SU-DHL-6 (cell line): Measurements from ENCODE around the gene UFD1.

Experiments used
- H2AFZ ChIP-seq: fragments of 200-600 bp; sonication (generic); 2 replicates; pipeline ENCODE4 v1.6.1; 2014; ENCODE audit warnings: low read depth, mild to moderate bottlenecking, moderate library complexity, mixed read lengths, antibody characterized with exemption, low read length; ENCODE audit not compliant: severe bottlenecking
- H3F3A ChIP-seq: fragments of 200-600 bp; shearing (Covaris generic); 2 replicates; pipeline ENCODE4 v1.6.0; 2016; ENCODE audit warnings: antibody characterized with exemption, mild to moderate bottlenecking; ENCODE audit not compliant: insufficient read depth
- H3K27ac ChIP-seq: fragments of 200-600 bp; sonication (generic); 2 replicates; pipeline ENCODE4 v1.5.1; 2016; ENCODE audit warnings: low read depth, mild to moderate bottlenecking, low read length, moderate library complexity, mixed read lengths
- H3K27me3 ChIP-seq: fragments of 200-600 bp; sonication (generic), shearing (Covaris generic); 2 replicates; pipeline ENCODE4 v1.6.0; 2014; ENCODE audit warnings: mild to moderate bottlenecking, low read length
- H3K36me3 ChIP-seq: fragments of 200-600 bp; sonication (generic); 2 replicates; pipeline ENCODE4 v1.6.1; 2014; ENCODE audit warnings: mild to moderate bottlenecking, low read length, mixed read lengths
- H3K4me2 ChIP-seq: fragments of 300-600, 200-600 bp; shearing (Covaris generic), sonication (generic); 2 replicates; pipeline ENCODE4 v1.6.0; 2014; ENCODE audit warnings: low read length, low read depth, mild to moderate bottlenecking; ENCODE audit not compliant: poor library complexity, severe bottlenecking
- H3K4me3 ChIP-seq: fragments of 200-600 bp; sonication (generic); 2 replicates; pipeline ENCODE4 v1.5.1; 2014; ENCODE audit warnings: antibody characterized with exemption, low read length, mild to moderate bottlenecking, mixed read lengths; ENCODE audit not compliant: insufficient read depth, poor library complexity, severe bottlenecking
- H3K79me2 ChIP-seq: fragments of 200-600 bp; sonication (generic); 2 replicates; pipeline ENCODE4 v1.6.1; 2014; ENCODE audit warnings: mild to moderate bottlenecking, low read length, moderate library complexity; ENCODE audit not compliant: insufficient read depth
- H3K9ac ChIP-seq: fragments of 200-600 bp; sonication (generic); 2 replicates; pipeline ENCODE4 v1.7.0; 2014; ENCODE audit warnings: mild to moderate bottlenecking, low read length
- H3K9me2 ChIP-seq: fragments of 200-600 bp; sonication (generic); replicated peaks from 2 replicates; pipeline ENCODE4 v1.6.1; 2014; ENCODE audit warnings: low read length; ENCODE audit not compliant: insufficient read depth
- H3K9me3 ChIP-seq: fragments of 200-600 bp; sonication (generic); 2 replicates; pipeline ENCODE4 v1.6.1; 2014; ENCODE audit warnings: low read length, mixed read lengths; ENCODE audit not compliant: insufficient read depth
- H4K20me1 ChIP-seq: fragments of 200-600 bp; sonication (generic); 2 replicates; pipeline ENCODE4 v1.6.1; 2014; ENCODE audit warnings: low read depth, mild to moderate bottlenecking, antibody characterized with exemption, low read length, moderate library complexity, mixed read lengths
- CTCF ChIP-seq: fragments of 200-600 bp; sonication (generic); IDR thresholded peaks from one replicate; pipeline ENCODE4 v1.5.1; 2017; ENCODE audit warnings: antibody characterized with exemption, mild to moderate bottlenecking, low read length, moderate library complexity; ENCODE audit not compliant: insufficient read depth, poor library complexity, severe bottlenecking
- EZH2phosphoT487 ChIP-seq: fragments of 200-600 bp; sonication (generic), shearing (Covaris generic); conservative IDR thresholded peaks from 2 replicates; pipeline ENCODE4 v1.6.1; 2018; ENCODE audit warnings: mild to moderate bottlenecking, antibody characterized with exemption, low read length, moderate library complexity, mixed read lengths

UFD1 gene

GRCh38 chr22:19471572-19471971, 7.4 kb downstream of the UFD1 start:
- Histone ChIP-seq H3K27ac (no peak overlapping the region), H2AFZ (no peak overlapping the region), H3K4me3 (no peak overlapping the region), H3F3A (no peaks in the 10 kb centered on the region), H4K20me1 (no peaks in the 10 kb centered on the region), H3K27me3 (no peaks in the 10 kb centered on the region), H3K9me2 (no peaks in the 10 kb centered on the region), H3K9ac (no peak overlapping the region), H3K9me3 (no peaks in the 10 kb centered on the region), H3K36me3 (no peaks in the 10 kb centered on the region), H3K4me2 (no peak overlapping the region), H3K79me2 (peaks cover 9% of the 10 kb centered on the region; the same call in 1 of the 2 replicates)
- no peak for TF ChIP-seq CTCF
- no peak for TF ChIP-seq EZH2phosphoT487

GRCh38 chr22:19470010-19470409, 9.0 kb downstream of the UFD1 start:
- no peaks in the 10 kb centered on the region for H3F3A ChIP-seq
- H3K9ac ChIP-seq, result no peak overlapping the region
- H2AFZ ChIP-seq, result no peak overlapping the region
- H3K27ac ChIP-seq, result no peak overlapping the region
- TF ChIP-seq EZH2phosphoT487 (no peak), CTCF (no peak)
- H3K79me2 ChIP-seq, result no peaks in the 10 kb centered on the region
- no peaks in the 10 kb centered on the region for H3K9me3 ChIP-seq
- no peaks in the 10 kb centered on the region for H3K27me3 ChIP-seq
- H3K4me3 ChIP-seq, result no peak overlapping the region
- no peaks in the 10 kb centered on the region for H4K20me1 ChIP-seq
- H3K36me3 ChIP-seq, result no peaks in the 10 kb centered on the region
- no peak overlapping the region for H3K4me2 ChIP-seq
- H3K9me2 ChIP-seq, result no peaks in the 10 kb centered on the region

GRCh38 chr22:19469421-19469820, 9.6 kb downstream of the UFD1 start:
- Histone ChIP-seq H3K36me3 (no peaks in the 10 kb centered on the region), H3K4me2 (no peak overlapping the region), H3F3A (no peaks in the 10 kb centered on the region), H3K27me3 (no peaks in the 10 kb centered on the region), H3K9ac (no peak overlapping the region), H3K9me2 (no peaks in the 10 kb centered on the region), H3K79me2 (no peaks in the 10 kb centered on the region), H3K4me3 (no peak overlapping the region), H4K20me1 (no peaks in the 10 kb centered on the region), H3K27ac (no peak overlapping the region), H2AFZ (no peak overlapping the region), H3K9me3 (no peaks in the 10 kb centered on the region)
- TF ChIP-seq EZH2phosphoT487 (no peak), CTCF (no peak)
